Measurements from ENCODE around the gene CBLIF.
"Not testable (repeated sequence)": the region's sequence is repeated elsewhere in the genome, so short reads cannot be mapped to it uniquely, and the experiment has no call there.

Gene CBLIF

GRCh38 chr11:59791639-59792038 is 53.7 kb downstream of the CBLIF start:
- no peak for DNase-seq

DNA sequence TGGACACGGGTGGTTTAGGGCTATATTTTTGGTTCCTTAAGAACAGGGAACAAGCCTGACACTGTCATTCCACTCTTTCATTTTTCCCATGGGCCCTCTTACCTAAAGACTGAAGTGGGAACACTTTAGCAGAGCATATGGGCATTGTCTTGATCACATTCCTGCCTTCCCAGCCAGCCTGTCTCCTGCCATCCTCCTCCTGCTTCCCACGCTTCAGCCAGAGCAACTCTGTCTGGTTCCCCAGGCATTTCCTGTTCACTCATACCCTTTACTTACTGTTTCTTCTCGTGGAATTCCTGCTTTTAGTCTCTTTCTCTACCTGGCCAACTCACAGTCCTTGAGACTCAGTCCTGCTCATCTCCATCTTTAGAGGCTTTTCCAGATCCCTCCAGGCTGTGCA is 57.5 kb downstream of the CBLIF start:
- no peak for DNase-seq

DNA sequence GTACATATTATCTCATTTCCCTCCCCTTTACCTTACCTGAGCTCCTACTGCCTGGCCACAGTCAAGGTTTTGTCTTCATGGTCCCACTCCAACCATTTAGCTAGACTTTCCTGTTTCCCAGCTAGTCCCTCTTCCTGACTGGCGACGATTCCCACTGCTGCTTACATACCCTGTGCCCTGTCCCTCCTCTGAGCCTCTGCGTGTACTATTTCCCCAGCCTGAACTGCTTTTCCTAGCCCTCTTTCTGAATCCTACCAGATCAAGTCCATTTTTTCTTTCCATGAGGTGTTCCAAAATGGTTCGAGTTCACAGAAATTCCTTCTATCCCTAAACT is 58.1 kb downstream of the CBLIF start:
- no peak for DNase-seq

DNA sequence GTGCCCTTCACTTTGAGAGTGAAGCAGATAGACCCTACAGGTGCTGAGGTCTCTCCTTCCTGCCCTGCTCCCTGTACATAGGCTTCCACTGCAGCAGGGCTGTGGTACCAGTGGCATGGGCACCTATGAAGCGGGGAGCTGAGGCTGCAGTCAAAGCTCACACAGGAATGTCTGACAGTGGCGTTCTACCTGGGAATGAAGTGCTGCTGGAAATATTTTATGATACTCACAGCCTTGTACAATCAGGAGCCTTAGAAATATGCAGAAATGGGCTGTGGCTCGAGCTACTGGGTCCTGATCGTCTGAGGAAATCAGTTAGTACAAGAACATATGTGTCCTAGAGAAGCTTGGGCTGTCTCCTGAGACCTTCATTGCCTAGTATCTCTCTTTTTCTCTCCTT is 59.5 kb downstream of the CBLIF start:
- DNase-seq: no peak

- not testable (repeated sequence) for DNase-seq
These were observed 60.9 kb downstream of the CBLIF start for GRCh38 chr11:59784441-59784840.

- no peak for DNase-seq
These were observed 61.6 kb downstream of the CBLIF start for GRCh38 chr11:59783632-59784090.

GRCh38 chr11:59782080-59782479 is 63.2 kb downstream of the CBLIF start:
- no peak for DNase-seq

- no peak for DNase-seq
These were observed 65.8 kb downstream of the CBLIF start for GRCh38 chr11:59779487-59779886.

All from activated naive CD4-positive, alpha-beta T cell (primary cell).